Activated naive CD4-positive, alpha-beta T cell treated with anti-CD3 and anti-CD28 coated beads, Interleukin-2, amount 10 ng/mL, durations not matched to agents 7 days and 5 days (primary cell): ENCODE data around the gene SPATA9.

Experiments
- CTCF ChIA-PET: fragments of 350-600 bp; sonication (Branson Sonifier 250); formaldehyde crosslinking; loops from one replicate; lab custom pipeline; 2021; ENCODE audit warnings: antibody characterized with exemption; lab: Charles Lee
- DNase-seq: peaks from one replicate; pipeline ENCODE4 v3.0.0-alpha.2; 2020
- H3K27ac Mint-ChIP-seq: one replicate; pipeline ENCODE4 v1.8.0; 2021; ENCODE audit warnings: mild to moderate bottlenecking, moderate library complexity, mixed read lengths
- H3K27me3 Mint-ChIP-seq: one replicate; pipeline ENCODE4 v1.8.0; 2021; ENCODE audit warnings: mild to moderate bottlenecking, mixed read lengths
- H3K36me3 Mint-ChIP-seq: one replicate; pipeline ENCODE4 v1.8.0; 2021; ENCODE audit warnings: mixed read lengths
- H3K4me1 Mint-ChIP-seq: one replicate; pipeline ENCODE4 v1.8.0; 2021; ENCODE audit warnings: mixed read lengths
- H3K4me3 Mint-ChIP-seq: one replicate; pipeline ENCODE4 v1.8.0; 2021; ENCODE audit warnings: mild to moderate bottlenecking, moderate library complexity, mixed read lengths
- H3K9me3 Mint-ChIP-seq: one replicate; pipeline ENCODE4 v1.8.0; 2021; ENCODE audit warnings: mixed read lengths

Gene SPATA9

DNA sequence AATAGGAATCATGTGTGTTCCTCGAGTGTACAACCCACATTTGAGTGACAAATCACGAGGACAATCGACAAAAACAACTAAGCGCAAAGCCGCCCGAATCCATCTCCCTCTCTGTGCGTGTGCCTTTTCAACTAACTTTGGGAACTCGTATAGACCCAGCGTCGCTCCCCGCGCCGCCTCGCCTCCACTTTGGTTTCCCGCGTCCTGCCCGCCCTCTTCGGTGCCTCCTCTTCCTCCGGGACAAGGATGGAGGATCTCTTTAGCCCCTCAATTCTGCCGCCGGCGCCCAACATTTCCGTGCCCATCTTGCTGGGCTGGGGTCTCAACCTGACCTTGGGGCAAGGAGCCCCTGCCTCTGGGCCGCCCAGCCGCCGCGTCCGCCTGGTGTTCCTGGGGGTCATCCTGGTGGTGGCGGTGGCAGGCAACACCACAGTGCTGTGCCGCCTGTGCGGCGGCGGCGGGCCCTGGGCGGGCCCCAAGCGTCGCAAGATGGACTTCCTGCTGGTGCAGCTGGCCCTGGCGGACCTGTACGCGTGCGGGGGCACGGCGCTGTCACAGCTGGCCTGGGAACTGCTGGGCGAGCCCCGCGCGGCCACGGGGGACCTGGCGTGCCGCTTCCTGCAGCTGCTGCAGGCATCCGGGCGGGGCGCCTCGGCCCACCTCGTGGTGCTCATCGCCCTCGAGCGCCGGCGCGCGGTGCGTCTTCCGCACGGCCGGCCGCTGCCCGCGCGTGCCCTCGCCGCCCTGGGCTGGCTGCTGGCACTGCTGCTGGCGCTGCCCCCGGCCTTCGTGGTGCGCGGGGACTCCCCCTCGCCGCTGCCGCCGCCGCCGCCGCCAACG lies 62.5 kb downstream of the SPATA9 start, which contains the start of gene GPR150:
Gene GPR150, plus strand, starts transcription at position 58 of the 840 bp plus-strand sequence. Its CDS starts 189 bp downstream, at position 247.
- peaks cover 2% of the 10 kb centered on the region for H3K9me3 Mint-ChIP-seq
- DNase-seq: peak; percentile 77
- peak within 1 kb of the TSS; percentile 88 for H3K4me3 Mint-ChIP-seq
- H3K4me1 Mint-ChIP-seq: peaks cover 52% of the 10 kb centered on the region
- peaks cover 23% of the 10 kb centered on the region for H3K36me3 Mint-ChIP-seq
- H3K27ac Mint-ChIP-seq: peak within 1 kb of the TSS; percentile 89
- H3K27me3 Mint-ChIP-seq: peaks cover 14% of the 10 kb centered on the region
- CTCF ChIA-PET: no interaction called here

DNA sequence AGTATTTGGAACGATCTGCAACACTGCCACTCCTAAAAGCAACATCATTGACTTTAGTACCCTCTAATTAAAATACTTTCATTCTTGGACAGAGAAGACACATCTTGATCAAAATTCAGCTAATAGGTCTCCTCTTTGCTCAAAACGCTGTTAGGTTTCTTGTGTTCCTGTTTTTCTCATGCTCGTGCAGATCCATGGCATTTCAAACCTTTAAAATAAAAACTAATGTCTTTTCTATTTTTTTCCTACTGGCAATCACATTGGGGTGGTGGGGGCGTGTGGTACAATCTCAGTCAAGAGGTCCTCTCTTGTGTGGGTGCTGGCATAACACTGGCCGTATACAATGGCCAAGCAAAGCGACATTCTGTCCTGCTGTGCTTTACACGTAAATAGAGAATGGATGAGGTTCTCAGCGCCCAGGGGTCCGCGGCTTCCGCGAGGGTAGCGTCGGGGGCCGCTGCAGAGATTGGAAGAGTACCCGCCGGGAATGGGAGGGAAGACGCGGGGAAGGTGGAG lies 63.2 kb downstream of the SPATA9 start:
- Mint-ChIP-seq H3K36me3 (peaks cover 27% of the 10 kb centered on the region), H3K9me3 (peaks cover 2% of the 10 kb centered on the region), H3K4me1 (peaks cover 54% of the 10 kb centered on the region), H3K27me3 (peaks cover 14% of the 10 kb centered on the region), H3K27ac (peak overlapping the region; percentile 89), H3K4me3 (peak overlapping the region; percentile 88)
- no peak for DNase-seq
- CTCF ChIA-PET: no interaction called here

DNA sequence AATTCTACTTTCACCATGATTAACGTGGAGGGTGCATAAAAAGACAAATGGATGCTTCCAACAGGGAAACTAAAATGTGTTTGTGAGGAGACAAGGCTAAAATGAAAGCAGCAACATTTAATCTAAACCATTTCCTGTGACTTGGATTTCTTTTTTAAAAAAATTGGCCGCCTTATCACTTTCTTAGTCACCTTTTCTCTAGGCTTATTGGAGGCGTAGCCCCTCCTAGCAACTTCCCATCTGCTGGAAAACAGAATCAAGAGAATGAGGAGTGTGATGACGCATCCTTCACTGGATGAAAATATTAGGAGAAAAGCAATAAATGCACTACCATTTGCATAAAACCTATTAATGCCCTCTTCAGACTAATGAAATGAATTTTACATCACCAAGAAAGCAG lies 63.7 kb downstream of the SPATA9 start:
- Mint-ChIP-seq H3K27me3 (peaks cover 10% of the 10 kb centered on the region), H3K27ac (no peak overlapping the region)
- DNase-seq: no peak

DNA sequence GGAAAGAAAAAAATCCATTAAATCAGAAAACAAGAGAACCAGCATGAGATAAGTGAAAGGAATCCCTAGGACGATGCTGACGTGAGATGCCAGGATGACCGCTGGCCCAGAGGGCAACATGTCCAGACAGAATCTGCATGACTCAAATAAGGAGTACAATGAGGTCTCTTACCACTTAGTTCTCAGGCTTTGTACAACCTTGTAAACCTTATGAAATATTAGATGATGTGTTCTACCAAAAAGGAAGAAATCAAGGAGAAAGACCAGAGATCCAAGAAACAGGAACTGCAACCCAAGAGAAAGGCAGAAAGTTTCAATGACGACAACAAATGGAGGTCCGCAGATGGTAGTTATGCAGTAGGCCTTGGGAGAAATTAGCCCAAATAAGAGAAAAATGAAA lies 65.7 kb downstream of the SPATA9 start:
- H3K4me3 Mint-ChIP-seq: no peak overlapping the region
- no peak for DNase-seq

More for the DNA sequence above, 63.7 kb downstream of the SPATA9 start:
- CTCF ChIA-PET: no interaction called here
- Mint-ChIP-seq H3K4me3 (peak overlapping the region; percentile 88), H3K36me3 (peaks cover 23% of the 10 kb centered on the region), H3K9me3 (peaks cover 3% of the 10 kb centered on the region), H3K4me1 (peaks cover 50% of the 10 kb centered on the region)

DNA sequence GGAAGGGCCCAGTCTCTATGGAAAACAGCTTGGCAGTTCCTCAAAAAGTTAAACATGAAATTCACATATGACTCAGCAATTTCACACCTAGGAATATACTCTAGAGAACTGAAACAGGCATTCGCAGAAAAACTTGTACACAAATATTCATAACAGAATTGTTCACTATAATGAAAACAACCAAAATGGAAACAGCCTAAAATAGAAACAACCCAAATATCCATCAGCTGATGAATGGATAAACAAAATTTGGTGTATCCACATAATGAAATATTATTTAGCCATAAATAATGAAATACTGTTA lies 67.7 kb downstream of the SPATA9 start:
- DNase-seq: no peak
- Mint-ChIP-seq H3K27ac (no peak overlapping the region), H3K9me3 (peaks cover 13% of the 10 kb centered on the region), H3K4me1 (peaks cover 24% of the 10 kb centered on the region), H3K27me3 (peaks cover 7% of the 10 kb centered on the region), H3K4me3 (no peak overlapping the region), H3K36me3 (peaks cover 37% of the 10 kb centered on the region)
- CTCF ChIA-PET: no interaction called here

More for the DNA sequence above, 65.7 kb downstream of the SPATA9 start:
- no peak overlapping the region for H3K27ac Mint-ChIP-seq
- peaks cover 9% of the 10 kb centered on the region for H3K27me3 Mint-ChIP-seq
- H3K9me3 Mint-ChIP-seq: peaks cover 13% of the 10 kb centered on the region
- peaks cover 31% of the 10 kb centered on the region for H3K4me1 Mint-ChIP-seq
- CTCF ChIA-PET: no interaction called here
- peaks cover 37% of the 10 kb centered on the region for H3K36me3 Mint-ChIP-seq

DNA sequence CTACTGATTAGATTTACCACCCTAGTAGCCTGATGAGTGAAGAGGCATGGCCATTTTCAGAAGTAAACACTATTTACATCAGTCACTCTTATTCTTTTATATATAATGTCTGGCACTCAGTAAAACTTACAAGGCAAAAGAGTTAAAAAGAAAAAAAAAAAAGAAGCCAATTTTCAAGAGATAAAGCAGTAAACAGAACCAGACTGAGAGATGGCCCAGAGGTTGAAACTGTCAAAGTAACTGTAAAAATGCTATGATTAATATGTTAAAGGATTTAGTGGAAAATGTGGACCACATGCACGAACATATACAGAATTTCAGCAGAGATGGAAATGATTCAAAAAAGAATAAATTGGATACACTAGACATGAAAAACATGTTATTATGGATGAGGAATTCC lies 69.3 kb downstream of the SPATA9 start:
- CTCF ChIA-PET: no interaction called here
- Mint-ChIP-seq H3K9me3 (peaks cover 13% of the 10 kb centered on the region), H3K4me1 (peaks cover 8% of the 10 kb centered on the region), H3K4me3 (no peak overlapping the region), H3K36me3 (peaks cover 29% of the 10 kb centered on the region), H3K27me3 (no peaks in the 10 kb centered on the region), H3K27ac (no peak overlapping the region)
- DNase-seq: no peak

DNA sequence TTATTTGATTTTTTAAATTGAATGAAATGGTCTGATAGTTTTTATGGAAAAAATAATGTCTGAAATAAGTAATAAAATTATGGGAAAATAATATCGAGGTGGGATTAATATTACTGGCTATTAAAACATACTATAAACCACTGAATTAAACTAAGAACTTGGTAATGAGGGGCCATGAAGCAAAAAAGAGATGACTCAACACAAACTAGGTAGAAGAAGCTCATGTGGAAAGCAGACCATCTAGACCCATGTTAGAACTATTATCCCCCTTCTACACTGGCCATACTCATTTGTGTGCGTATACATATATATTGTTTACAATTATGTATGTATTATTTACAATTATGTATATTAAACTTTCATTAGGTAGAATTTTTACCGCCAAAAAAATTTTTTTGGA lies 71.4 kb downstream of the SPATA9 start:
- no peak for DNase-seq
- Mint-ChIP-seq H3K9me3 (peaks cover 13% of the 10 kb centered on the region), H3K4me3 (no peak overlapping the region), H3K4me1 (peaks cover 5% of the 10 kb centered on the region), H3K27ac (no peak overlapping the region), H3K36me3 (peaks cover 34% of the 10 kb centered on the region), H3K27me3 (no peaks in the 10 kb centered on the region)
- CTCF ChIA-PET: no interaction called here

DNA sequence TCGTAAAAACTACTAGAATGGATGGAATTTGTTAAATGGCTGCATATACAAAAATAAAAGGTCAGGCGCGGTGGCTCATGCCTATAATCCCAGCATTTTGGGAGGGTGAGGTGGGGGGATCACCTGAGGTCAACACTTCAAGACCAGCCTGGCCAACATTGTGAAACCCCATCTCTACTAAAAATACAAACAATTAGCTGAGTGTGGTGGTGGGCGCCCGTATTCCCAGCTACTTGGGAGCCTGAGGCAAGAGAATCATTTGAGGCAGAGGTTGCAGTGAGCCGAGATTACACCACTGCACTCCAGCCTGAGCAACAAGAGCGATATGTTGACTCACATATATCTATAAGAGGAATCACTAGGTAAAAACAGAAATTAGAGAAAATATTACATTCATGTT lies 72.2 kb downstream of the SPATA9 start:
- Mint-ChIP-seq H3K27ac (no peak overlapping the region), H3K4me3 (no peak overlapping the region), H3K36me3 (peaks cover 34% of the 10 kb centered on the region), H3K9me3 (peaks cover 13% of the 10 kb centered on the region), H3K27me3 (no peaks in the 10 kb centered on the region), H3K4me1 (peaks cover 5% of the 10 kb centered on the region)
- DNase-seq: no peak
- CTCF ChIA-PET: interaction anchor here (0.9 kb wide), 1 partner anchor 16 kb away, joined by 4 read pairs; no protein-coding TSS in a partner anchor

DNA sequence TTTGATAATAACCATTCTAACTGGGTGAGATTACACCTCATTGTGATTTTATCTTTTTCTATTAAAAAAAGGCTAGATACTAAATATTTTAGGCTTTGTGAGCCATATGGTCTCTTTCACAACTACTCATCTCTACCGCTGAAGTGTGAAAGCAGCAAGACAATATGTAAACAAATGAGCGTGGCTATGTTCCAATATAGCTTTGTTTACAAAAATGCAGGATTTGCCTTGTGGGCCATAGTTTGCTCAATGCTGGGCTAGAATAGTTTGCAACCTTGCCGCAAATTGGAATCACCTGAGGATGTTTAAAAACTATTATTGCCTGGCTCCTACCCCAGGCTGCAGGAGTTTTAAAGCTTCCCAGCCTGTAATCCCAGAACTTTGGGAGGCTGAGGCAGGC lies 73.1 kb downstream of the SPATA9 start:
- peaks cover 2% of the 10 kb centered on the region for H3K4me1 Mint-ChIP-seq
- peaks cover 27% of the 10 kb centered on the region for H3K36me3 Mint-ChIP-seq
- CTCF ChIA-PET: interaction anchor here (0.9 kb wide), 1 partner anchor 15 kb away, joined by 4 read pairs; no protein-coding TSS in a partner anchor
- H3K27me3 Mint-ChIP-seq: no peaks in the 10 kb centered on the region
- peaks cover 12% of the 10 kb centered on the region for H3K9me3 Mint-ChIP-seq
- no peak overlapping the region for H3K4me3 Mint-ChIP-seq
- DNase-seq: no peak
- no peak overlapping the region for H3K27ac Mint-ChIP-seq
